C4-2B (cell line): ENCODE results near the gene PRKCB.

Experiments
- CTCF ChIP-seq: fragments of 450-650 bp; conservative IDR thresholded peaks from 2 replicates; pipeline ENCODE4 v1.5.1; 2017; ENCODE audit warnings: mild to moderate bottlenecking
- ZFX ChIP-seq: fragments of 450-650 bp; IDR thresholded peaks from 2 replicates; pipeline ENCODE4 v1.6.1; 2017

DNA sequence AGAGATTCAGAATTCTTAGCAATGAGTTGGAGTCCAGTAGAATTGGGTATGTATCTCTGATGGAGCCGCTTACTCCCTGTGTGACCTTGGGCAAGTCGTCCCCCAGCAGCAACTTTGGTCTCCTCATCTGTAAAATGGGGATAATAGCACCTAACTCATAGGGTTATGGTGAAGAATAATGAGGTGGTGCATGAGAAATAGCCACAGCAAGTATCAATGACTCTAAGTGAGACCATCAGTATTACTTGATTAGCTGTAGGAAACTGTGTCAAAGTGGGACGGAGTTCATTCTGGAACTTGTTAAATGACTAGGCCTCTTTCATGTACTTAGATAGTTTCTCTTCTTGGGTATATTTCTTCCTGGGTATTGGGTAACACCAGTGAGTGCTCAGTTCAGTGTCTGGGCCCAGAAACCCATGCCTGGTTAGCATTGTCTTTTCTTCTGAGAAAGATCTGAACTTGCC lies 6.4 kb downstream of the PRKCB start:
- TF ChIP-seq CTCF, result no peak
- no peak for TF ChIP-seq ZFX
